Inflammatory macrophage treated with lipopolysaccharide for 4 hours (primary cell): Measurements from ENCODE around the gene LUZP2.
"Not testable (repeated sequence)": the region's sequence is repeated elsewhere in the genome, so short reads cannot be mapped to it uniquely, and the experiment has no call there.

Source experiments
- DNase-seq: peaks from one replicate; pipeline ENCODE4 v3.0.0-alpha.2; 2020

The LUZP2 gene

GRCh38 chr11:24837112-24837511, 340.3 kb downstream of the LUZP2 start:
- no peak for DNase-seq

GRCh38 chr11:24842308-24842707, 345.5 kb downstream of the LUZP2 start:
- DNase-seq = no peak

- no peak for DNase-seq
These were observed 347.6 kb downstream of the LUZP2 start for GRCh38 chr11:24844406-24844805.

- DNase-seq = no peak
These were observed 352.0 kb downstream of the LUZP2 start for GRCh38 chr11:24848857-24849256.

- no peak for DNase-seq
These were observed 359.1 kb downstream of the LUZP2 start for GRCh38 chr11:24855951-24856350.

- no peak for DNase-seq
These were observed 363.0 kb downstream of the LUZP2 start for GRCh38 chr11:24859801-24860300.

GRCh38 chr11:24861440-24861839, 364.6 kb downstream of the LUZP2 start:
- DNase-seq = no peak

GRCh38 chr11:24866743-24867142, 369.9 kb downstream of the LUZP2 start:
- DNase-seq = no peak

GRCh38 chr11:24870048-24870447, 373.2 kb downstream of the LUZP2 start:
- DNase-seq = no peak

DNA sequence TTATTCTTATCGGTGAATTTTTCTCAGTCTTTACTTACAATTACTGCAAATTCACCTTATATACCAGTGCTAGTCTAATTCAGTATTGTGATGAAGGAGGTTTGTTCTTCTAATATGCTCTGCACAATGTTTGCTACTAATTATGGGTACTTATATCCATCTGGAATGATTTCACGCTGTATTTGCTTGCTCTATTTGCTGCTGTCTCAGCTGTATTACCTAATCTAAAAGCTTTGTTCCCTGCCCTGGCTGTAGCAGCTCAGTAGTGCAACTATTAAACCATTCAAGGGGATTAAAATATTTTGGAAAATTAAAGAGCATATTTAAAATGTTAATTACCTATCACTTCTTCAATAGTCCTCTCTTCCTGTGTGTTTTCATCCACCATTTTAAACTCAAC, 375.3 kb downstream of the LUZP2 start:
- DNase-seq = no peak

DNA sequence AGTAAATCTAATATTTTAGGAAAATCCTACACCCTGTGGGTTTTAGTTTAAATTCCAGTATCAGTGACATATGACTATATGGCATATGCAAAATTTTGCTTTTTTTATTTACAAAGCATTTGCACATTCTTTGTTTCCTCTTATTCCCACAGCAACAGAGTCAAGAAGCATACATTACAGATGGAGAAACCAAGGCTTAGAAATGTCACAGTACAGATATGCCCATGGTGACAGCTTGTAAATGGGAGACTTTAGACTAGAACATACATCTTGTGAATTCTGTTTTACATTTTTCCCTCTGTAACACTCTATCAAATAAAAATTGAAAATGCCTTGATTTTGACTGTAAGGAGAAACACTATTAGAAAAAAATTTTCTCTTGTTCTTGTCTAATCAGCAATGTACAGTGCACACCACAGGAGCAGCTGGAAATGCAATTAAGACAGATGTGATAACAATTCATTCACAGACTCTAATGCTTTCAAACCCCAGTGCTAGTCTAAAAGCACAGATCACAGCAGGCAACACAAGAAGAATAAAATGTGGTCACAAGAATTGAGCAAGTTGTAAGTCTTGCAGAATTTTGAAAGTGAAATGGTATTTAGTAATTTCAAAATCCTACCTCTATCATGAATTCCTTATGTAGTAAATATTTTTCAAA, 375.9 kb downstream of the LUZP2 start:
- DNase-seq = no peak

GRCh38 chr11:24880962-24881361, 384.1 kb downstream of the LUZP2 start:
- DNase-seq = no peak

GRCh38 chr11:24885580-24886173, 388.8 kb downstream of the LUZP2 start:
- no peak for DNase-seq

DNA sequence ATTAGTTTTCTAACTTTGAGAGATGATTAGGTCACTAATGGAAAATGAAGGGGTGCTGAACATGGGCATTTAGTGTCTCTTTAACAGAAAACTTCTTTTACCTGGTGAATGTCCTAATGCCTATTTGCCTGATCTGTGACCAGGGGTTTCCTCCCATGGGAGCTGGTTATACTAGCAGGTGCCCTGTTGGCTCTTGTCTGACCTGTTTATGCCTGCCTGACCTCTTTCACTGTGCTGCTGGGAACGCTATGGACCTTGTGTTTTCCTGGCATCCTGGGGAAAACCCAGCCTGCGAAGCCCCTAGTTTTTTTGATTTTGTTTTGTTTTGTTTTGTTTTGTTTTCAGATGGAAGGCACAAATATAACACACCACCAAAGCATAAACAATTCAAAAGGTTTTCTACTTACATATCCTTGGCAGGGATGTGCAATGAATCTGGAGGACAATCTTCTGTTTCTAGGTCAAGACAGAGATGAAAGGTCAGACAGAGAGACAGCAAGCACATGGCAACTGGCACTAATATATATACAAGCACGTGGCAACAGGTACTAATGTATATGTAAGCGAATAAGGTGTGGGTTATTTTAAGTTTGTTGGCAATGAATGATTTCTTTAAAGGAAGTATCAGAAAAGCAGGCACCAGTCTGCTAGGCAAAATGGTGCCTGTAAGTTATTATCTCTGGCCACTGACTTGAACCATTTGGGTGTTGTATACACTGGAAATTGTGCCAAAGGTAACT, 390.2 kb downstream of the LUZP2 start:
- DNase-seq = no peak

GRCh38 chr11:24890426-24890825, 393.6 kb downstream of the LUZP2 start:
- DNase-seq = no peak

GRCh38 chr11:24891845-24892492, 395.1 kb downstream of the LUZP2 start:
- DNase-seq = not testable (repeated sequence)

DNA sequence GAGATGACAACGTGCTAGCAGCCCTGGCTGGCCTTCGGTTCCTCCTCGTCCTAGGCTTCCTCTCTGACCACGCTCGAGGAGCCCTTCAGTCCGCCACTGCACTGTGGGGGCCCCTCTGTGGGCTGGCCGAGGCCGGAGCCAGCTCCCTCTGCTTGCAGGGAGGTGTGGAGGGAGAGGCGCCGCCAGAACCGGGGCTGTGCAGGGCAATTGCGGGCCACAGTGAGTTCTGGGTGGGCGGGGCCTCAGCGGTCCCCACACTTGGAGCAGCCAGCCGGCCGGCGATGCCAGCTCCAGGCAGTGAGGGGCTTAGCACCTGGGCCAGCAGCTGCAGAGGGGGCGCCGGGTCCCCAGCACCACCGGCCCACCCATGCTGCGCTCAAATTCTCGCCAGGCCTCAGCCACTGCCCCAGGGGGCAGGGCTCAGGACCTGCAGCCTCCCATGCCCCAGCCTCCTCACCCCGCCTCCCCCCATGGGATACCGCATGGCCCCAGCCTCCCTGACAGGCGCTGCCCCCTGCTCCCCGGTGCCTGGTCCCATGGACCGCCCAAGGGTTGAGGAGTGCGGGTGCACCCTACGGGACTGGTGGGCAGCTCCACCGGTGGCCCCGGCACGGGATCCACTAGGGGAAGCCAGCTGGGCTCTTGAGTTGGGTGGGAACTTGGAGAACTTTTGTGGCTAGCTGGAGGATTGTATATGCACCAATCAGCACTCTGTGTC, 399.4 kb downstream of the LUZP2 start:
- no peak for DNase-seq

- DNase-seq = no peak
These were observed 403.7 kb downstream of the LUZP2 start for GRCh38 chr11:24900514-24900913.

GRCh38 chr11:24900960-24901549, 404.2 kb downstream of the LUZP2 start:
- DNase-seq = no peak

DNA sequence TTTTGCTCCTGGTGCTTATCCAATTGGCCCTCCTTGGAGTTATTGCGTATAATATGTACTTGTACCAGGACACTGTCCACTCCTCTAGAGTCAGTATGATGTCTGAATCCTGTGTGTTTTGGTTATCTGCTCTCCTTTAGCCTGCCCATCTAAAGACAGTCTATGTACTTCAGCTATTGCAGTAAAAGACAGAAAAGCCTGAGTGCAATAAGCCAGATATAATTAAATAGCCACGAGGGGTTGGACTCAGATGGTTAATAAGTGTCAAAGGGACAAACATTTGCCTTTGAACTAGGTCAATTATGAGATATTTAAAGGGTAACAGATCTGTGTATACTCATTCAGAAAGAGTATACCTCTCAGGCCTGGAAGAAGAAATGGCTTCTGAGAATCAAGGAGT, 406.7 kb downstream of the LUZP2 start:
- no peak for DNase-seq

DNA sequence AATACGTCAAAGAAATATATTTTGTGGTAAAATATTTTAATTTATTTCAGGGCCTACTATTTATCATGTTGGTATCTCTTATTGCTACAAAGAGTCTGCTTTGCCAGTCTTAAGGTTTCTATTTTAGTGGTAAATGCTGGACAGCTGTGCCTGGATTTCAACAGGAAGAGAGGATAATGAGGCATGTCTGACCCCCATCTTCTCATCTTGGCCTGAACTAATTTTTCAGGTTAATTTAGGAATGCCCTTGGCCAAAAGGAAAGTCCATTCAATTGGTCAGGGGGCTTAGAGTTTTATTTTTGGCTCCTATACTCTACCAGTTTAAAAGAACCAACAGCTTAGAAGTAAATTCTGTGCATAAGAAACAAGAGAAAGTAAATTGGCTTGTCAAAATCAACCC, 428.2 kb downstream of the LUZP2 start:
- no peak for DNase-seq
